GM18861 (cell line): ENCODE results near the gene STXBP4.
A peak's percentile ranks its signal among the peaks of the same experiment; 100 is the strongest.

Experiments
- ATAC-seq: cut with Tn5 transposase; IDR thresholded peaks from one replicate; pipeline ENCODE4 v1.9.1; 2021; ENCODE audit not compliant: unreplicated experiment

STXBP4 gene

GRCh38 chr17:55167024-55167725, 198.6 kb downstream of the STXBP4 start:
- no peak for ATAC-seq

- peak; percentile 85 for ATAC-seq
These were observed 200.6 kb downstream of the STXBP4 start for GRCh38 chr17:55168958-55169687.

- ATAC-seq = no peak
These were observed 203.2 kb downstream of the STXBP4 start for GRCh38 chr17:55171634-55172328.

- no peak for ATAC-seq
These were observed 204.0 kb downstream of the STXBP4 start for GRCh38 chr17:55172612-55173011.

GRCh38 chr17:55174133-55174532, 205.6 kb downstream of the STXBP4 start:
- ATAC-seq = no peak

GRCh38 chr17:55175788-55176427, 207.3 kb downstream of the STXBP4 start:
- no peak for ATAC-seq

GRCh38 chr17:55177159-55177854, 208.7 kb downstream of the STXBP4 start:
- no peak for ATAC-seq

- ATAC-seq = no peak
These were observed 209.3 kb downstream of the STXBP4 start for GRCh38 chr17:55177855-55178217.

- ATAC-seq = no peak
These were observed 218.6 kb downstream of the STXBP4 start for GRCh38 chr17:55186937-55187770.

GRCh38 chr17:55190748-55191147, 222.2 kb downstream of the STXBP4 start:
- no peak for ATAC-seq

- ATAC-seq = no peak
These were observed 230.3 kb downstream of the STXBP4 start for GRCh38 chr17:55198690-55199370.

- ATAC-seq = no peak
These were observed 232.3 kb downstream of the STXBP4 start for GRCh38 chr17:55200904-55201303.

- ATAC-seq = no peak
These were observed 232.9 kb downstream of the STXBP4 start for GRCh38 chr17:55201308-55201932.

GRCh38 chr17:55202896-55203295, 234.3 kb downstream of the STXBP4 start:
- ATAC-seq = no peak

- ATAC-seq = no peak
These were observed 239.7 kb downstream of the STXBP4 start for GRCh38 chr17:55208078-55208812.

- no peak for ATAC-seq
These were observed 241.7 kb downstream of the STXBP4 start for GRCh38 chr17:55210292-55210691.

- ATAC-seq = no peak
These were observed 244.3 kb downstream of the STXBP4 start for GRCh38 chr17:55212880-55213279.

GRCh38 chr17:55215711-55216110, 247.1 kb downstream of the STXBP4 start:
- ATAC-seq = no peak
